HPDE6-E6E7 (cell line): Measurements from ENCODE around the gene MYO1B.
"Not testable (repeated sequence)": the region's sequence is repeated elsewhere in the genome, so short reads cannot be mapped to it uniquely, and the experiment has no call there.

ENCODE experiments used
- DNase-seq: peaks from one replicate; pipeline ENCODE4 v3.0.0; 2011; ENCODE audit warnings: missing footprints; ENCODE audit errors: extremely low spot score

MYO1B gene

GRCh38 chr2:191452065-191452464 is 206.9 kb downstream of the MYO1B start:
- no peak for DNase-seq

DNA sequence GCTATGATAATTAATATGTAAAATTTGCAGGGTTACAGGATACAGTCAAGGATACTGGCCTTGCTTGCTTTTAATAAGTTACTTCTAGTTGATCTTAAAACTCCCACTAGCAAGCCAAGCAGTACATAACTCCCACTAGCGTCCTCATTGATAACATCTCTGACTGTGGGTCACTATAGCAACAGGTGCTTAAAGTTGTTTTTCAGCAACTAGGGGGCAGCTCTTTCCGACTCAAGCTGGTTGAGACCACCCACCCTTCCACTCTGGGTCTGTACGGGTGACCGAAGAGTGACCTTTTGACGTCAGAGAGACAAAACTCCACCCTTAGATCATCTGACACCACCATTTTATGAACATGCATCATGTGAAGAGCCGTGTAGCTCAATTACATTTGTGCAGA is 208.6 kb downstream of the MYO1B start:
- DNase-seq: no peak

- DNase-seq: not testable (repeated sequence)
Observed at GRCh38 chr2:191456506-191456905, 211.3 kb downstream of the MYO1B start.

DNA sequence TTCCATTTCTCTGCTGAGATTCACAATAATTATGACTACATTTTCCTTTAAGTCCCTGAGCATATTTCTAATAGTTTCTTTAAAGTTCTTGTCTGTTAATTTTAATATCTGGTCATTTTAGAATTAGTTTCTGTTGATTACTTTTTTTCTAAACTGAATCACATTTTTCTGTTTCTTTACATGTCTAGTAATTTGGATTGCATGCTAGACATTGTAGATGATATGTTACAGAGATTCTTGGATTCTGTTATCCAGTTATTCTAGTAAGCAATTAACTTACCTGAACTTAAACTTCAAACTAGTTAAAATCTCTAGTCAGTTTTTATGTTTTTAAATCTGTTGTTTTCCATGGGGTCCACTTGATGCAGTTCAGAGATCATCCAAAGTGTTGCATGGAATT is 214.0 kb downstream of the MYO1B start:
- DNase-seq: no peak

- no peak for DNase-seq
Observed at GRCh38 chr2:191462370-191462769, 217.2 kb downstream of the MYO1B start.

DNA sequence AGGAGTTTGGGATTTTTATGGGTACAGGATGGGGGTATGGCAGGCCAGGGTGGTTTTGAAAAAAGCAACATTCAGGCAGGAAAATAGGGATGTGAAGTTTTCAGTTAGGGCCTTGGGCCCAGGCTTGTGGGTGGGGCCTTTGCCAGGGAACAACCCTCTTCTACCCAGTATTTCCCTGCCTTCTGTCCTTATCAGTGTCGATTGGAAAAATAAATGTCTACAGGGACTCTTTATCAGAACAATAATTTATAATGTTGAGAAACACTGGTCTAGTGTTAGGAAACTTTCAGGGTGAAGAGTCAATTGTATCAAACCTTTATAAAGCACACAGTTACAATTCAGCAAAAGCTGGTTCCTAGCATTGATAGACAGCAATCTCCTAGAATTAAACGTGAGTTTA is 218.6 kb downstream of the MYO1B start:
- no peak for DNase-seq

DNA sequence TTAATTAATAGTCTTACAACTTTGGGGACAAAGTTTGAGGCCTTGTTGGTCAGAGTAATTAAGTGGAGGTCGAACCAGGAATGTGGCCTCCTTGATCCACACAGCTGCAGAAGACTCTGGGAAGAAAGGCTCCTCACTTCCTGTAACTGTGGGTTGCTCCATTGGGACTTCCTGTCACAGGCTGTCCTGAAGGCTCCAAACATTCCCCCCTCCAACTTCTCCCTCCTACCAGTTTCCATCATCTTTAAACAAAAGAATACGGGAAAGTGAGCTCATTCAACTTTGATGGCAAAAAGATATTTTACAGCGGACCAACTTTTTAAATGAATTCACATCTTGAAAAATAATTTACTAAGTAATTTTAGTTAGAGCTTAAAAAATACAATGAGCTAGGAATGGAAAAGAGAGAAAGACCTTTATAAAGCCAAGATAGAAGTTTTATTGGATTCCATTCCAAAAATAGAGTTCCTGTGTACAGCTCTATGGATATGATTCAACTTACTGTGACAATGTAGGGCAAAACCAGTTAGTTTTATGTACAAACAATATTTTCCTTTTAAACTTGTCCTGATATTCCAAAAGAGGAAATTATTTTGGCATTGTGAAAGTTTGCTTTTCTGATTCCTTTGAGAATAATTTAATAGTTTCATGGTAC is 220.7 kb downstream of the MYO1B start:
- no peak for DNase-seq

- DNase-seq: no peak
Observed at GRCh38 chr2:191467113-191467512, 221.9 kb downstream of the MYO1B start.

- DNase-seq: no peak
Observed at GRCh38 chr2:191470306-191470705, 225.1 kb downstream of the MYO1B start.

GRCh38 chr2:191474464-191474863 is 229.3 kb downstream of the MYO1B start:
- DNase-seq: no peak
